Loucy (cell line): ENCODE data around the gene BMS1.

ENCODE experiments used
- H2AFZ ChIP-seq: fragments of 200-600 bp; sonication (generic); 2 replicates; pipeline ENCODE4 v1.6.0; 2016; ENCODE audit warnings: antibody characterized with exemption, mild to moderate bottlenecking, low read length, moderate library complexity
- H3F3A ChIP-seq: fragments of 200-600 bp; 2 replicates; pipeline ENCODE4 v1.6.0; 2016; ENCODE audit warnings: antibody characterized with exemption, low read depth, mild to moderate bottlenecking
- H3K27me3 ChIP-seq: fragments of 200-600 bp; sonication (generic); 2 replicates; pipeline ENCODE4 v1.6.1; 2014; ENCODE audit warnings: low read length, mild to moderate bottlenecking; ENCODE audit not compliant: insufficient read depth, poor library complexity, severe bottlenecking
- H3K36me3 ChIP-seq: fragments of 200-600 bp; sonication (generic); 2 replicates; pipeline ENCODE4 v1.6.1; 2016; ENCODE audit warnings: low read length; ENCODE audit not compliant: insufficient read depth
- H3K4me1 ChIP-seq: fragments of 200-600 bp; sonication (generic); 2 replicates; pipeline ENCODE4 v1.5.1; 2014; ENCODE audit warnings: low read length, mild to moderate bottlenecking; ENCODE audit not compliant: insufficient read depth, poor library complexity, severe bottlenecking
- H3K4me2 ChIP-seq: fragments of 200-600 bp; sonication (generic); 2 replicates; pipeline ENCODE4 v1.6.0; 2014; ENCODE audit warnings: antibody characterized with exemption, low read length, low read depth, mild to moderate bottlenecking; ENCODE audit not compliant: poor library complexity, severe bottlenecking
- H3K4me3 ChIP-seq: fragments of 200-600 bp; sonication (generic); 2 replicates; pipeline ENCODE4 v1.5.1; 2014; ENCODE audit warnings: low read length, mild to moderate bottlenecking, mixed read lengths; ENCODE audit not compliant: poor library complexity, severe bottlenecking
- H3K79me2 ChIP-seq: fragments of 200-600 bp; sonication (generic); 2 replicates; pipeline ENCODE4 v1.6.1; 2014; ENCODE audit warnings: low read length; ENCODE audit not compliant: insufficient read depth
- H3K9ac ChIP-seq: fragments of 200-600 bp; sonication (generic); 2 replicates; pipeline ENCODE4 v1.6.0; 2014; ENCODE audit warnings: mild to moderate bottlenecking, low read depth, low read length, moderate library complexity; ENCODE audit not compliant: poor library complexity, severe bottlenecking
- H3K9me2 ChIP-seq: fragments of 200-600 bp; sonication (generic); replicated peaks from 2 replicates; pipeline ENCODE4 v1.6.1; 2016; ENCODE audit warnings: low read depth, low read length, mixed read lengths
- H3K9me3 ChIP-seq: fragments of 200-600 bp; sonication (generic); 2 replicates; pipeline ENCODE4 v1.6.1; 2014; ENCODE audit warnings: mild to moderate bottlenecking, antibody characterized with exemption, low read length, low read depth; ENCODE audit not compliant: insufficient read depth
- H4K20me1 ChIP-seq: fragments of 200-600 bp; sonication (generic); 2 replicates; pipeline ENCODE4 v1.6.0; 2014; ENCODE audit warnings: antibody characterized with exemption, low read length, mild to moderate bottlenecking; ENCODE audit not compliant: insufficient read depth, poor library complexity, severe bottlenecking
- CTCF ChIP-seq: fragments of 200-600 bp; sonication (generic); conservative IDR thresholded peaks from 2 replicates; pipeline ENCODE4 v1.5.1; 2014; ENCODE audit warnings: mild to moderate bottlenecking, antibody characterized with exemption, low read length
- EZH2phosphoT487 ChIP-seq: fragments of 200-600 bp; IDR thresholded peaks from 2 replicates; pipeline ENCODE4 v1.6.1; 2018; ENCODE audit warnings: antibody characterized with exemption, mild to moderate bottlenecking, moderate library complexity, borderline replicate concordance

The BMS1 gene

GRCh38 chr10:42877496-42878030 is 95.0 kb downstream of the BMS1 start:
- Histone ChIP-seq H3K4me2 (no peak overlapping the region), H3K9me3 (peaks cover 9% of the 10 kb centered on the region; the same call in 1 of the 2 replicates), H3K36me3 (no peaks in the 10 kb centered on the region), H2AFZ (no peak overlapping the region), H3K4me1 (no peaks in the 10 kb centered on the region), H4K20me1 (no peaks in the 10 kb centered on the region), H3K9me2 (no peaks in the 10 kb centered on the region), H3K27me3 (no peaks in the 10 kb centered on the region), H3K79me2 (no peaks in the 10 kb centered on the region), H3K4me3 (no peak overlapping the region), H3K9ac (no peak overlapping the region), H3F3A (no peaks in the 10 kb centered on the region)
- TF ChIP-seq EZH2phosphoT487 (no peak), CTCF (no peak)

GRCh38 chr10:42878134-42878820 is 95.7 kb downstream of the BMS1 start:
- Histone ChIP-seq H3K4me3 (no peak overlapping the region), H3K9me3 (peaks cover 9% of the 10 kb centered on the region; the same call in 1 of the 2 replicates), H4K20me1 (no peaks in the 10 kb centered on the region), H3K36me3 (no peaks in the 10 kb centered on the region), H3K9ac (no peak overlapping the region), H3K79me2 (no peaks in the 10 kb centered on the region), H3F3A (no peaks in the 10 kb centered on the region), H3K4me1 (no peaks in the 10 kb centered on the region), H2AFZ (no peak overlapping the region), H3K27me3 (no peaks in the 10 kb centered on the region), H3K9me2 (no peaks in the 10 kb centered on the region), H3K4me2 (no peak overlapping the region)
- no peak for TF ChIP-seq CTCF
- TF ChIP-seq EZH2phosphoT487 = no peak

GRCh38 chr10:42878821-42879195 is 96.2 kb downstream of the BMS1 start:
- Histone ChIP-seq H2AFZ (no peak overlapping the region), H3K9me3 (peaks cover 9% of the 10 kb centered on the region; the same call in 1 of the 2 replicates), H3K9me2 (no peaks in the 10 kb centered on the region), H3K79me2 (no peaks in the 10 kb centered on the region), H4K20me1 (no peaks in the 10 kb centered on the region), H3K4me1 (no peaks in the 10 kb centered on the region), H3K4me3 (no peak overlapping the region), H3K27me3 (no peaks in the 10 kb centered on the region), H3K9ac (no peak overlapping the region), H3F3A (no peaks in the 10 kb centered on the region), H3K4me2 (no peak overlapping the region), H3K36me3 (no peaks in the 10 kb centered on the region)
- TF ChIP-seq EZH2phosphoT487 (no peak), CTCF (no peak)
